Superior temporal gyrus (tissue), 1 donor: ENCODE results near the gene CEP95.
A peak's percentile ranks its signal among the peaks of the same experiment; 100 is the strongest.

ENCODE experiments used
- DNase-seq: peaks from one replicate; pipeline ENCODE4 v3.0.0-alpha.2; 2016; ENCODE audit errors: extremely low spot score

Gene CEP95

DNA sequence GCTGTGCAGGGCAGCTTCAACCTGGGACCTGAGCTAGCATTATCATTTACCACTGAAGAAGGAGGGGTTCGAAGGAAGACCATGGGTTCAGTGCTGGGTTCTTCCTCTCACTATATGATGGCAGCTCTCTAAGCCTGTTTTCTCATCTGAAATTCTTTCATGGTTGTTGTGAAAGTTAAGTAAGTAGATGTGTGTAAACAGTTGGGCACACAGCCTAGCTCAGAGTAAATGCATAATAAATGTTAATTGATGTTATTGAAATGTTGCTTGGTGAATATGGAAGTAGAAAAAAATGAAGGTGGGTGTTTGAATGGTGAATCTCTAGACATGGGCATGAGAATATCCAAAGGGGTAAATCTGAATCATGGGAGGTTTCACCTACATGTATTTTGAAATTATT is 9.1 kb downstream of the CEP95 start:
- no peak for DNase-seq

DNA sequence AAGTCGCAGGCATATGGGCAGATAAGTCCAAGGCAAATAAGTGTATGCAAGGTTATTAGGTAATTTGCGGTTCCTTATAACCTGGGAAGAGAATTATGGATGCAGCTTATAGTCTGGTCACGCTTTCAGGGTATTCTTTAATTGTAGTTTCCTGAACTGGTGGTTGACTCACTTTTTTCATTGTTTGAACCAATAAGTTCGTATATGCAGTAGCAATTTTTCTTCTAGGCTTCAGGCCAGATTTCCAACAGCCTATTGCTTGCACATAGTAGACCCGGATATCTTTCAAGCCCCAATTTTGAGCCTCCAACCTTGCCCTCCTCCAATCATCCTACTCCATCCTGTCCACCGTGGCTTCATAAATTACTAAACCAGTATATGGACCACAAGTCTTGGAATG is 12.8 kb downstream of the CEP95 start:
- no peak for DNase-seq

DNA sequence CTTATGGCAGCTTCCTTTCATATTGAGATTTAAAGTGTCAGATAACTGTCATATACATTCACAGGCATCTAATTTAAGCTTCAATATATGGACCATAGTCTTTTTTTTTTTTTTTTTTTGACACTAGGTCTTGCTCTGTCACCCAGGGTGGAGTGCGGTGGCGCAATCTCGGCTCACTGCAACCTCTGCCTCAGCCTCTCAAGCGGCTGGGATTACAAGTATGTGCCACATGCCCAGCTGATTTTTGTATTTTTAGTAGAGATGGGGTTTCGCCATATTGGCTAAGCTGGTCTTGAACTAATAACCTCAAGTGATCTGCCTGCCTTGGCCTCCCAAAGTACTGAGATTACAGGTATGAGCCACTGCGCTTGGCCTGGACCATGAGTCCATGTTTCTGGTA is 13.6 kb downstream of the CEP95 start:
- DNase-seq: no peak

- DNase-seq: no peak
These were observed 21.1 kb downstream of the CEP95 start for GRCh38 chr17:64527914-64528313.

GRCh38 chr17:64529221-64529620 is 22.4 kb downstream of the CEP95 start:
- DNase-seq: no peak

DNA sequence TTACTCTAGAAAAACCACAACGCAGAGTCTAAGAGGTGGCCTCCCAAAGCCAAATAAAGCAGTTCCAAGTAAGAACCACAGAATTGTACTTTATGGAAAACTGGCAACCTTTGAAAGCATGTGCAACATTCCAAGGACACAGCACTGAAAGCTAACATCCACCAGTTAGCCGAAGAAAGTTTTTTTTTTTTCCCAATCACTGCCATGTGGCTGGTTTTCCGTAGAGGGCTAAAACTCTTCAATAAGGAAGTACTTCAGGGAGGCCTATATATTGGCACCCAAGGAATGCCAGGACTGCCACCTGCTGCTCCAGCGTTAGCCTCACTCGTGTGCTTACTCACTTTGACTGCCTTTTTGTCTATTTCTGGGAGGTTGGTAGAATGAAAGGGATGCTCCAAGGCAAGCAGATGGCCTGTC is 25.2 kb downstream of the CEP95 start:
- no peak for DNase-seq

DNA sequence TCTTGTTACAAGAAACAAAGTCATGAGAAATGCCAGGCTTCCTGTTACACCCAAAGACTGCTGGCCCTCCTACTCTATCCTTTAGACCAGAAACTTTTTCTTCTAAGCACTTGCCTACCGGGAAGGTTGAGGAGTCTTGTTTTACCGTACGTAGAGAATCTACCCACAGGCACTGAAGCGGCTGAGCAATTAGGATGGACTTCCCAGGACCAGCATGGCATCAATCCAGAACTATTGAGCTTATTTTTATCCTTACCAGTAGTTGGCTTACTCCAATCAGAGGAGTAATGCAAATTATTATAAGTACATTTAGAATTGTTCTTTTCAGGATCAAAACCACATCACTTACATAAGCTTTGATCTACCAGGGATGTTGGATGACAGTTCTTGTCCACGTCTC is 25.6 kb downstream of the CEP95 start:
- DNase-seq: no peak

DNA sequence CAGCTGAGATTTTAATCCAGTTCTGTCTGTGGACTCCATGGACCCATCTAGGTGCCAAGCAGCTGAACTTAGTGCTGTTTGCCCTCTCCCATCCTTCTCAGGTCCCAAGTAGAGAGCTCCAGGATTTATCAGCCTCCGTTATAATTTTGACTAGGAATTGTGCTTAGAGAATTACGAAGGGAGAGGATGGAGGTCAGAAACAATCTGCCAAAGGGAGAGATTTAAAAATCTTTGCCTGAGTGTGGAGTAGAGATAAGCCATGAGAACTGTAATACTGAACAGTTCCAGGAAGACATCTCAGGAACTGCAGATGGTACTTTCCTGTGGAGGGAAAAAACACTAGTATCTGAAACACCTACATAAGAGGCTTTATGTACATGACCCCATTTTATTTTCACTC is 27.0 kb downstream of the CEP95 start:
- no peak for DNase-seq

- no peak for DNase-seq
These were observed 27.4 kb downstream of the CEP95 start for GRCh38 chr17:64534187-64534586.

GRCh38 chr17:64535357-64535756 is 28.6 kb downstream of the CEP95 start:
- no peak for DNase-seq

GRCh38 chr17:64536913-64537312 is 30.1 kb downstream of the CEP95 start:
- no peak for DNase-seq

GRCh38 chr17:64537488-64537887 is 30.7 kb downstream of the CEP95 start:
- DNase-seq: no peak

DNA sequence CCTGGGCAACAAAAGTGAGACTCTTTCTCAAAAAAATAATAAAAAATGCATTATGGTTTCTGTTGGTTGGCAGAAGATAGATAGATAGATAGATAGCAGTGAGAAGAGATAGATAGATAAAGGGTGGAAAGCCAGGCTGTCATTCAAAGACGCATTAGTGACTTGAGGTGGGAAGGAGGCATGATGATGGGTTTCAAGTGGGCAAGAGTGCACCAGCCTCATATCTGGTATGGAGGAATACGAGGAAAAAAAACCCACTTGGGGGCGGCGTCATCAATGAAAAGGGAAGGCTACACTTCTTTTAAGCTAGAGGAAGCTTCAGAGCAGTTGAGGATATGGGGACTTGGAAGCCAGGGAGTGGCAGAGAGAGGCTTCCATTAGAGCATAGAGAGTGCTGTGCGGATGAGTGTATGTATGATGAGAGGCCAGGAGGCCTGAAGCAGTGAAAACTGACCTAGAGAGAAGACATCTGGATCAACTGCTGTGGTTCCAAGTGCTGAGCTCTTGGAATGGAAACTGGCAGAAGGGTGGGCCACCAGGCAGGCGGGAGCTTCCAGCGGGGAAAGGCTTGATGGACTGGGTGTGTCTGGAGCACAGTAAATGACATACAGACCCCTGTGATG is 31.8 kb downstream of the CEP95 start:
- no peak for DNase-seq

DNA sequence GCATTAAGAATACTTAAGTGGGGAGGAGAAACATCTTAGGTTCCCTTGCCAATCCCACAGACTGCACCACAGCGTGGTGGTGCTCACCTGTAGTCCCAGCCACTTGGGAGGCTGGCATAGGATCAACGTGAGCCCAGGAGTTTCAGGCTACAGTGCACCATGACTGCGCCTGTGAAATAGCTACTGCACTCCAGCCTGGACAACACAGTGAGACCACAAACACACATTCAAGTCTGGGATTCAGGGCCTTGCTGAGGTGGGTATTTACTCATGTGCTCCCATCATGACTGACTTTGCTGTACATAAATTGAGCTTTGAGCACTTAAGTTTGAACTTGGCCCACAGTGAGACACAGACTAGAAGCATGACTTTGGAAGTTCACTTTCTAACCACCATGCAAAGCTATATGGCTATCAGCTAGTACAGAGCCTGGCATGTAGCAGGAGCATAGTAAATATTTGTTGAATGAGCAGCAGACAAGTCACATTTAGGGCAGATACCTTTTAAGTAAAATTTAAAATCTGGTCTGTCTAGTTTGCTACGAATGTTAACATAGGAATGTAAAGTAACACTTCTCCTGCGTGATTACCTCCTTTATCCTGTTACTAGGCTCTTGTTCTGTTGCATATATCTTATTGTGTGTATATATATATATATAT is 33.5 kb downstream of the CEP95 start:
- DNase-seq: peak; percentile 5

DNA sequence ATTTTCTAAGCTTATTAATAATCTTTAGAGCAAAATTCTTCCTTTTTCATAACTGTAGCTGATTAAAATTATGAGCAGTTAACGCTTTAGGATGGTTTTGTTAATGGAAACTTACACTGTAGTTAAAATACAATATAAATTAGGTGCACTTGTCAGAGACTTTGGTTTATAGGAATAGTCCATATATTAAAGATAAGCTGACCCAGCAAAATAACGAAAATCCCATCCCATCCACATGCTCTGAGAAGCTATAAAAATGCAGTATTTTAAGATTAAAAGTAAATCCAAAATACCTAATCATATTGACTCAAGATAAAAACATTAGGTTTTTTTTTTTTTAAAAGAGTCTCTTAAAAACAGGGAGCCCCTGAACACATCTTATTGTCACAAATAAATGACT is 38.0 kb downstream of the CEP95 start:
- no peak for DNase-seq

DNA sequence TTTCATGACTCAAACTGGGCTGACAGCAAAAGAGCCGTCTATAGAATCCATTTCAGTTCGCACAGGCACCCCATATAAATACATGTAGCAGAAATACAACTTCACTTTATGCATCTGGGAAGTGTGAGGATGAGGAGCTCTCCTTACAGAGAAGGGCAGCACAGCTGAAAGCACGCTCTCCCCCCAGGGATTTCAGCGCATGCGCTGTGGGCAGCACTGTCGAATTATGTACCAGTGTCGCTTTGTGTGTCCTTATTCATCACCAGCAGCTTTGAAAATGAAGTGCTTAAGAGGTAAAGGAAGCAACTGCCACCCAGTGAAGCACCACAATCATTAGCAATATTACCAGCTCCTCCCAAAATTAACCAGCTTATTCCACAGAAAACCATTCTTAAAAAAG is 39.9 kb downstream of the CEP95 start:
- peak; percentile 58 for DNase-seq

- no peak for DNase-seq
These were observed 40.5 kb downstream of the CEP95 start for GRCh38 chr17:64547319-64547718.

- DNase-seq: no peak
These were observed 44.7 kb downstream of the CEP95 start for GRCh38 chr17:64551461-64551860.

DNA sequence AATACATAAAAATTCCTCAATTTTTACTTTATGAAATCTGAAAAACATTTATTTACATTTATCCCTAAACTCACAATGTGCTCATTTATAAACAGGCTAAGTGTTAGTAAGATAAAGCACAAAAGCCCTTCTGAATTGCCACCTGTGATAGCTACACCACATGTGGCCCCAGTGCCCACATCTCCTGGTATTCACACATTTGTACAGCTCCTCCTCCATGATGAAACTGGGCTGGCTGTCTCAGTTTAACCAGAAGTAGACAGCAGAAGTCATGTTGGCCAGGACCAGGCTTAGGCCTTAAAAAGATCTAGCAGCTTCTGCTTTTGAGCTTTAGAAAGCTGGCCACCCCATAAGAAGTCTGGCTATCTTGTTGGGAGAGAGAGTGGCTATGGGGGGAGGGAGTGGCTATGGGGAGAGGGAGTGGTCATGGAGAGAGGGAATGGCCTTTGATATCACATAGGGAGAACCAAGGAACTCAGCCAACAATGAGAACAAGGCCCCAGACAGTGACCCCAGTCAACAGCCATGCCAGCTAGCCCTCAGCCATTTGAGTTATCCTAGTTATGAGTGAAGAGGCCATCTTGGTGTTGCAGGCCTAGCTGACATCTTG is 47.4 kb downstream of the CEP95 start:
- DNase-seq: no peak

DNA sequence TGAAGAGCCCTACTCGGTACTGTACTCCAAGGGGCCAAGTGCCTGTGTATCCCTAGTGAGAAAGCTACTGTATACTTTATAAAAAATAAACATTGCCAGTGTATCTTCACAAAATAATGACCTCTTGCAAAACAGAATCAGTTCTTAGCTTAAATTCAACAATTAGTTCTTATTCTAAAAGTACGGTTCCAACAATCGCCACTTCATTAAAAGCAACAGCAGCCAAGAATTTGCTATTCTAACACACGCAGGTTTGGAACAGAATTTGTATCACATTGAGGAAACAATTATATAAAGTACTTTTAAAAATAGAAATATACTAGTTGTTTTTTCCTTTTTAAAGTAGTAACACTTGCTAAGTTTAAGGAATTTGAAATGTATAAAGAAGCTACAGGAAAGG is 48.5 kb downstream of the CEP95 start:
- no peak for DNase-seq

DNA sequence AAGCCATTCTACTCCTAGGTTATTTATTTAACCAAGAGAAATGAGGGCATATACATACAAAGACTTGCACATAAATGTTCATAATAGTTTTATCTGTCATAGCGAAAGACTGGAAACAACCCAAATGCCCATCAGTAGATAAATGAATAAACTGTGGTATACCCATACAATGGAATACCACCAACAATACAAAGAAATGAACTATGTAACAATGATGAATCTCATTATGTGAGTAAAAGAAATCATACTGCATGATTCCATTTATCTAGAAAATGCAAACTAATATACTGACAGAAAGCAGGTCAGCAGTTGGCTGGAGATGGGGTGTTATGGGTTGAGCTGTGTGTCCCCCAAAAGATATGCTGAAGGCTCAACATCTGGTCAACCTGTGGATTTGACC is 57.3 kb downstream of the CEP95 start:
- DNase-seq: no peak

GRCh38 chr17:64565563-64565962 is 58.8 kb downstream of the CEP95 start:
- no peak for DNase-seq

DNA sequence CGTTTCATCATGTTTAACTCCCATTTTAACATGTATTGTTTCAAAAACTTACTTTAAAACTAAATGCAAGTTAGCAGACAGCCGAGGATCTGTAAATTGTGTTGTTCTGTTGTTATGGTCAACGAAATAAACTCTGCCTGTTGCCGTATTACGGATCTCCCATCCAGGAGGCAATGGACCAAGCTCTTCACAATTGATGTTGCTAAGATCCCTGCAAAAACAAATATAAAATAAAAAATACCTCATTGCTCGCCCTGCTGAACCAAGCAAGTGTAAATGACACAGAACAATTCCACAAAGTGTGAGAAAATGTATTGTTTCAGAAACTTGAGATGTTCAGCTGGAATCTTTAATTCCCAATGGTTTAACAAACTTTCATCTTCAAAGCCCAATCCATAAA is 65.0 kb downstream of the CEP95 start:
- no peak for DNase-seq
